GM23248 (cell line): ENCODE results near the gene TMEM260.

Source experiments
- EZH2 ChIP-seq: fragments of 200-600 bp; sonication (generic); IDR thresholded peaks from 2 replicates; pipeline ENCODE4 v1.6.1; 2018; ENCODE audit warnings: antibody characterized with exemption, mild to moderate bottlenecking; ENCODE audit not compliant: insufficient read depth, poor library complexity, severe bottlenecking
- EZH2phosphoT487 ChIP-seq: fragments of 200-600 bp; sonication (generic); IDR thresholded peaks from 2 replicates; pipeline ENCODE4 v1.6.1; 2018; ENCODE audit warnings: antibody characterized with exemption, moderate library complexity, mild to moderate bottlenecking, low read depth; ENCODE audit not compliant: insufficient read depth

GRCh38 chr14:56562883-56563282 lies 16.7 kb upstream of the TMEM260 start:
- TF ChIP-seq EZH2phosphoT487 (no peak), EZH2 (no peak)
